GM18511 (cell line): ENCODE measurements around the gene OR7C2.
"Not testable (repeated sequence)": the region's sequence is repeated elsewhere in the genome, so short reads cannot be mapped to it uniquely, and the experiment has no call there.

Experiments
- ATAC-seq: cut with Tn5 transposase; IDR thresholded peaks from one replicate; pipeline ENCODE4 v1.9.1; 2021; ENCODE audit warnings: mild to moderate bottlenecking, moderate library complexity; ENCODE audit not compliant: unreplicated experiment

Gene OR7C2

GRCh38 chr19:14941189-14941588, at the start of gene OR7C2:
OR7C2 (plus strand) TSS chr19:14941489; CDS start chr19:14941489, 0 bp downstream.
- ATAC-seq, result no peak

GRCh38 chr19:14901675-14902260, 39.5 kb upstream of the OR7C2 start:
- ATAC-seq, result no peak

GRCh38 chr19:14906711-14907110, 34.6 kb upstream of the OR7C2 start:
- ATAC-seq, result no peak

- ATAC-seq, result no peak
Observed at GRCh38 chr19:14915116-14915515, 26.2 kb upstream of the OR7C2 start.

GRCh38 chr19:14916848-14917247, 24.4 kb upstream of the OR7C2 start:
- ATAC-seq, result no peak

GRCh38 chr19:14933506-14933905, 7.8 kb upstream of the OR7C2 start:
- no peak for ATAC-seq

- no peak for ATAC-seq
Observed at GRCh38 chr19:14940266-14940665, 1.0 kb upstream of the OR7C2 start.

GRCh38 chr19:14943601-14944000, 2.3 kb downstream of the OR7C2 start:
- no peak for ATAC-seq

GRCh38 chr19:14944456-14944855, 3.2 kb downstream of the OR7C2 start:
- ATAC-seq, result no peak

- ATAC-seq, result not testable (repeated sequence)
Observed at GRCh38 chr19:14949413-14949812, 8.1 kb downstream of the OR7C2 start.

GRCh38 chr19:14949876-14950275, 8.6 kb downstream of the OR7C2 start:
- ATAC-seq, result no peak

GRCh38 chr19:14950421-14950820, 9.1 kb downstream of the OR7C2 start:
- no peak for ATAC-seq

GRCh38 chr19:14952767-14953166, 11.5 kb downstream of the OR7C2 start:
- no peak for ATAC-seq

- no peak for ATAC-seq
Observed at GRCh38 chr19:14954071-14954655, 12.9 kb downstream of the OR7C2 start.

- no peak for ATAC-seq
Observed at GRCh38 chr19:14957464-14957863, 16.2 kb downstream of the OR7C2 start.

- no peak for ATAC-seq
Observed at GRCh38 chr19:14959263-14959662, 18.0 kb downstream of the OR7C2 start.

- ATAC-seq, result no peak
Observed at GRCh38 chr19:14961956-14962685, 20.8 kb downstream of the OR7C2 start.

GRCh38 chr19:14968247-14968646, 27.0 kb downstream of the OR7C2 start:
- ATAC-seq, result no peak

GRCh38 chr19:14971474-14971873, 30.2 kb downstream of the OR7C2 start:
- no peak for ATAC-seq

- ATAC-seq, result no peak
Observed at GRCh38 chr19:14972676-14973075, 31.4 kb downstream of the OR7C2 start.

GRCh38 chr19:14974488-14974887, 33.2 kb downstream of the OR7C2 start:
- no peak for ATAC-seq

- no peak for ATAC-seq
Observed at GRCh38 chr19:14977128-14977527, 35.8 kb downstream of the OR7C2 start.
